ENCODE measurements around the gene HOXB5. TPM values are rescaled to one million over a fixed set of nuclear protein-coding genes. Genes with fewer than 3 reads are reported as not detected.

Gene HOXB5
- total RNA-seq, 2 donors from 2014 or later, result 0.56 to 3.8 TPM

- no peaks in the 10 kb centered on the region for H3K9me3 ChIP-seq
- no peak overlapping the region for H3K27ac ChIP-seq
- ATAC-seq (ENCODE audit: insufficient number of reproducible peaks, low FRiP score, low read depth) (no peak), DNase-seq (ENCODE audit: low spot score) (no peak)
- no peaks in the 10 kb centered on the region for H3K36me3 ChIP-seq
- no peaks in the 10 kb centered on the region for H3K4me1 ChIP-seq (ENCODE audit: control insufficient read depth in 1 of 2, low read depth in 2 of 2)
- peaks cover 25% of the 10 kb centered on the region for H3K27me3 ChIP-seq (replicated peaks; ENCODE audit: insufficient read depth)
- H3K4me3 ChIP-seq, result no peak overlapping the region
- no peak for TF ChIP-seq CTCF (IDR thresholded peaks at IDR 0.05)
Measured at GRCh38 chr17:48640858-48641180, 47.2 kb upstream of the HOXB5 start.

GRCh38 chr17:48639982-48640857 is 46.6 kb upstream of the HOXB5 start:
- Histone ChIP-seq H3K4me1 (ENCODE audit: control insufficient read depth in 1 of 2, low read depth in 2 of 2) (no peaks in the 10 kb centered on the region), H3K36me3 (no peaks in the 10 kb centered on the region), H3K27ac (no peak overlapping the region), H3K9me3 (no peaks in the 10 kb centered on the region), H3K27me3 (replicated peaks; ENCODE audit: insufficient read depth) (peaks cover 25% of the 10 kb centered on the region), H3K4me3 (no peak overlapping the region)
- TF ChIP-seq CTCF (IDR thresholded peaks at IDR 0.05), result no peak
- DNase-seq (ENCODE audit: low spot score) (no peak), ATAC-seq (ENCODE audit: insufficient number of reproducible peaks, low FRiP score, low read depth) (no peak)

GRCh38 chr17:48639136-48639535 is 45.6 kb upstream of the HOXB5 start:
- Histone ChIP-seq H3K9me3 (no peaks in the 10 kb centered on the region), H3K27me3 (replicated peaks; ENCODE audit: insufficient read depth) (peaks cover 33% of the 10 kb centered on the region), H3K36me3 (no peaks in the 10 kb centered on the region), H3K27ac (no peak overlapping the region), H3K4me1 (ENCODE audit: control insufficient read depth in 1 of 2, low read depth in 2 of 2) (no peaks in the 10 kb centered on the region), H3K4me3 (no peak overlapping the region)
- no peak for ATAC-seq (ENCODE audit: insufficient number of reproducible peaks, low FRiP score, low read depth)
- DNase-seq (ENCODE audit: low spot score), result no peak
- TF ChIP-seq CTCF (IDR thresholded peaks at IDR 0.05), result no peak

- Histone ChIP-seq H3K27me3 (replicated peaks; ENCODE audit: insufficient read depth) (peaks cover 38% of the 10 kb centered on the region), H3K4me3 (no peak overlapping the region), H3K9me3 (no peaks in the 10 kb centered on the region), H3K36me3 (no peaks in the 10 kb centered on the region), H3K4me1 (ENCODE audit: control insufficient read depth in 1 of 2, low read depth in 2 of 2) (no peaks in the 10 kb centered on the region), H3K27ac (no peak overlapping the region)
- DNase-seq (ENCODE audit: low spot score), result no peak
- TF ChIP-seq CTCF (IDR thresholded peaks at IDR 0.05), result no peak
- no peak for ATAC-seq (ENCODE audit: insufficient number of reproducible peaks, low FRiP score, low read depth)
Measured at GRCh38 chr17:48637323-48638260, 44.0 kb upstream of the HOXB5 start.
